ENCODE results near the gene TMEM129.
"Not testable (repeated sequence)": the region's sequence is repeated elsewhere in the genome, so short reads cannot be mapped to it uniquely, and the experiment has no call there.

TMEM129 gene

GRCh38 chr4:1676605-1677525 is 44.3 kb downstream of the TMEM129 start:
- Mint-ChIP-seq H3K27me3 (peaks cover 5% of the 10 kb centered on the region), H3K4me3 (no peak overlapping the region), H3K36me3 (ENCODE audit: low read depth) (no peaks in the 10 kb centered on the region), H3K9me3 (no peaks in the 10 kb centered on the region), H3K4me1 (ENCODE audit: low read depth) (peaks cover 13% of the 10 kb centered on the region), H3K27ac (no peak overlapping the region)
- intact Hi-C loops (cut with micrococcal nuclease) = no loop called here

GRCh38 chr4:1675802-1676137 is 45.4 kb downstream of the TMEM129 start:
- H3K4me1 Mint-ChIP-seq (ENCODE audit: low read depth) = peaks cover 13% of the 10 kb centered on the region
- no peak overlapping the region for H3K4me3 Mint-ChIP-seq
- no peak overlapping the region for H3K27ac Mint-ChIP-seq

GRCh38 chr4:1675136-1675801 is 45.9 kb downstream of the TMEM129 start:
- Mint-ChIP-seq H3K4me1 (ENCODE audit: low read depth) (peaks cover 13% of the 10 kb centered on the region), H3K9me3 (no peaks in the 10 kb centered on the region), H3K27me3 (peaks cover 5% of the 10 kb centered on the region), H3K36me3 (ENCODE audit: low read depth) (no peaks in the 10 kb centered on the region), H3K4me3 (no peak overlapping the region), H3K27ac (no peak overlapping the region)
- intact Hi-C loops (cut with micrococcal nuclease) = no loop called here

More at GRCh38 chr4:1675802-1676137, 45.4 kb downstream of the TMEM129 start:
- Mint-ChIP-seq H3K36me3 (ENCODE audit: low read depth) (no peaks in the 10 kb centered on the region), H3K27me3 (peaks cover 5% of the 10 kb centered on the region), H3K9me3 (no peaks in the 10 kb centered on the region)
- intact Hi-C loops (cut with micrococcal nuclease) = no loop called here

GRCh38 chr4:1674682-1675081 is 46.4 kb downstream of the TMEM129 start:
- Mint-ChIP-seq H3K27ac (no peak overlapping the region), H3K4me3 (no peak overlapping the region), H3K27me3 (peaks cover 5% of the 10 kb centered on the region), H3K9me3 (no peaks in the 10 kb centered on the region), H3K4me1 (ENCODE audit: low read depth) (peaks cover 13% of the 10 kb centered on the region), H3K36me3 (ENCODE audit: low read depth) (no peaks in the 10 kb centered on the region)
- intact Hi-C loops (cut with micrococcal nuclease) = no loop called here

- no peak overlapping the region for H3K4me3 Mint-ChIP-seq
- H3K9me3 Mint-ChIP-seq = no peaks in the 10 kb centered on the region
- peaks cover under 1% of the 10 kb centered on the region for H3K36me3 Mint-ChIP-seq (ENCODE audit: low read depth)
- peaks cover 17% of the 10 kb centered on the region for H3K4me1 Mint-ChIP-seq (ENCODE audit: low read depth)
- no peak overlapping the region for H3K27ac Mint-ChIP-seq
- intact Hi-C loops (cut with micrococcal nuclease) = no loop called here
- peaks cover 5% of the 10 kb centered on the region for H3K27me3 Mint-ChIP-seq
Observed at GRCh38 chr4:1673671-1674070, 47.5 kb downstream of the TMEM129 start.

GRCh38 chr4:1671011-1671410 is 50.1 kb downstream of the TMEM129 start:
- H3K9me3 Mint-ChIP-seq; H3K27ac Mint-ChIP-seq; intact Hi-C loops (cut with micrococcal nuclease); H3K27me3 Mint-ChIP-seq; H3K4me1 Mint-ChIP-seq (ENCODE audit: low read depth); H3K36me3 Mint-ChIP-seq (ENCODE audit: low read depth); H3K4me3 Mint-ChIP-seq: not testable (repeated sequence)

GRCh38 chr4:1670279-1670678 is 50.8 kb downstream of the TMEM129 start:
- H3K9me3 Mint-ChIP-seq = no peaks in the 10 kb centered on the region
- intact Hi-C loops (cut with micrococcal nuclease) = no loop called here
- H3K27ac Mint-ChIP-seq = no peak overlapping the region

GRCh38 chr4:1669850-1670249 is 51.3 kb downstream of the TMEM129 start:
- Mint-ChIP-seq H3K4me1 (ENCODE audit: low read depth) (peaks cover 8% of the 10 kb centered on the region), H3K9me3 (no peaks in the 10 kb centered on the region), H3K27ac (no peak overlapping the region)

More at GRCh38 chr4:1670279-1670678, 50.8 kb downstream of the TMEM129 start:
- Mint-ChIP-seq H3K27me3 (no peaks in the 10 kb centered on the region), H3K4me3 (no peak overlapping the region), H3K36me3 (ENCODE audit: low read depth) (peaks cover 5% of the 10 kb centered on the region), H3K4me1 (ENCODE audit: low read depth) (peaks cover 8% of the 10 kb centered on the region)

GRCh38 chr4:1669270-1669669 is 51.9 kb downstream of the TMEM129 start:
- Mint-ChIP-seq H3K4me3 (no peak overlapping the region), H3K4me1 (ENCODE audit: low read depth) (peaks cover 8% of the 10 kb centered on the region), H3K27me3 (no peaks in the 10 kb centered on the region), H3K27ac (no peak overlapping the region), H3K9me3 (no peaks in the 10 kb centered on the region), H3K36me3 (ENCODE audit: low read depth) (peaks cover 5% of the 10 kb centered on the region)
- intact Hi-C loops (cut with micrococcal nuclease) = no loop called here

More at GRCh38 chr4:1669850-1670249, 51.3 kb downstream of the TMEM129 start:
- Mint-ChIP-seq H3K4me3 (no peak overlapping the region), H3K27me3 (no peaks in the 10 kb centered on the region), H3K36me3 (ENCODE audit: low read depth) (peaks cover 5% of the 10 kb centered on the region)
- intact Hi-C loops (cut with micrococcal nuclease) = no loop called here

- Mint-ChIP-seq H3K27ac (no peak overlapping the region), H3K27me3 (no peaks in the 10 kb centered on the region), H3K9me3 (no peaks in the 10 kb centered on the region), H3K36me3 (ENCODE audit: low read depth) (peaks cover 5% of the 10 kb centered on the region), H3K4me1 (ENCODE audit: low read depth) (peaks cover 8% of the 10 kb centered on the region), H3K4me3 (no peak overlapping the region)
- intact Hi-C loops (cut with micrococcal nuclease) = no loop called here
Observed at GRCh38 chr4:1668488-1668840, 52.7 kb downstream of the TMEM129 start.

- Mint-ChIP-seq H3K27me3 (no peaks in the 10 kb centered on the region), H3K27ac (no peak overlapping the region), H3K9me3 (no peaks in the 10 kb centered on the region), H3K4me1 (ENCODE audit: low read depth) (peaks cover 8% of the 10 kb centered on the region), H3K36me3 (ENCODE audit: low read depth) (peaks cover 5% of the 10 kb centered on the region), H3K4me3 (no peak overlapping the region)
- intact Hi-C loops (cut with micrococcal nuclease) = no loop called here
Observed at GRCh38 chr4:1667273-1667672, 53.9 kb downstream of the TMEM129 start.

GRCh38 chr4:1666391-1666790 is 54.7 kb downstream of the TMEM129 start:
- Mint-ChIP-seq H3K4me1 (ENCODE audit: low read depth) (peaks cover 8% of the 10 kb centered on the region), H3K27ac (no peak overlapping the region), H3K27me3 (no peaks in the 10 kb centered on the region), H3K4me3 (no peak overlapping the region), H3K36me3 (ENCODE audit: low read depth) (peaks cover 5% of the 10 kb centered on the region), H3K9me3 (no peaks in the 10 kb centered on the region)
- intact Hi-C loops (cut with micrococcal nuclease) = no loop called here
